ENCODE measurements around the gene PRDX2. TPM values are rescaled to one million over a fixed set of nuclear protein-coding genes. Genes with fewer than 3 reads are reported as not detected.

The PRDX2 gene
- total and polyA plus RNA-seq, 2 donors (not counting 3 experiments of a cell fraction or from before 2014, with no cell fraction given), result 247 to 492 TPM

- dilution Hi-C loops (cut with MboI; ENCODE audit: extremely low pct_ligation_motif_present, low sequenced_read_pairs) (no loop called here), intact Hi-C loops (cut with micrococcal nuclease) (no loop called here)
- Histone ChIP-seq H3K27ac (ENCODE audit: insufficient read depth, low read depth, low read length) (no peak overlapping the region), H3K9ac (replicated peaks; ENCODE audit: extremely low read depth, insufficient read depth, low read length) (no peak overlapping the region), H2AFZ (ENCODE audit: low read depth, low read length) (no peak overlapping the region), H3K36me3 (ENCODE audit: control insufficient read depth in 2 of 2, extremely low read depth in 1 of 2, insufficient read depth in 2 of 2, low read length in 2 of 2) (no peaks in the 10 kb centered on the region), H3K4me2 (ENCODE audit: insufficient read depth, low read length) (no peak overlapping the region), H3K9me3 (replicated peaks; ENCODE audit: control insufficient read depth, insufficient read depth, low read length) (no peaks in the 10 kb centered on the region), H3K79me2 (ENCODE audit: control insufficient read depth, insufficient read depth, low read length) (no peaks in the 10 kb centered on the region), H4K20me1 (replicated peaks; ENCODE audit: control insufficient read depth, extremely low read depth, insufficient read depth, low read length) (no peaks in the 10 kb centered on the region), H3K27me3 (ENCODE audit: control insufficient read depth in 2 of 2, insufficient read depth in 2 of 2, low read length in 2 of 2) (peaks cover 44 to 56% of the 10 kb centered on the region in 2 experiments), H3K4me3 (replicated peaks in 1 of 3; ENCODE audit: insufficient read depth in 1 of 3, low read depth in 1 of 3, low read length in 3 of 3) (peak overlapping the region in 1 of 3 experiments; percentile 22), H3K4me1 (ENCODE audit: control insufficient read depth, extremely low read depth, insufficient read depth, low read length) (no peaks in the 10 kb centered on the region), H3K9me1 (replicated peaks; ENCODE audit: control insufficient read depth, extremely low read depth, insufficient read depth, low read length) (no peaks in the 10 kb centered on the region)
- TF ChIP-seq POLR2AphosphoS5 (IDR thresholded peaks at IDR 0.05; ENCODE audit: insufficient read depth, low read depth, low read length), result no peak
- TF ChIP-seq JUN (IDR thresholded peaks at IDR 0.05; ENCODE audit: borderline replicate concordance, insufficient read depth, insufficient read length, low read depth), result no peak
- no peak for TF ChIP-seq FOS (IDR thresholded peaks at IDR 0.05; ENCODE audit: borderline replicate concordance, insufficient read depth, low read length)
- TF ChIP-seq POLR2A (IDR thresholded peaks at IDR 0.05; ENCODE audit: low read depth, low read length), result no peak
- TF ChIP-seq GATA2 (IDR thresholded peaks at IDR 0.05; ENCODE audit: insufficient read depth, insufficient read length, low read depth, low read length), result no peak
- TF ChIP-seq MAX (IDR thresholded peaks at IDR 0.05; ENCODE audit: insufficient read depth, insufficient read length), result no peak
- no peak for TF ChIP-seq MYC (IDR thresholded peaks at IDR 0.05; ENCODE audit: low read depth, low read length)
- no peak for TF ChIP-seq EZH2 (IDR thresholded peaks at IDR 0.05; ENCODE audit: borderline replicate concordance, low read depth, low read length, severe bottlenecking)
- TF ChIP-seq CTCF (IDR thresholded peaks at IDR 0.05; ENCODE audit: extremely low read depth in 1 of 2, insufficient read depth in 1 of 2, low read depth in 1 of 2, low read length in 2 of 2), result no peak
- CTCF ChIA-PET, result interaction anchor here (1.0 to 1.8 kb wide), 5 partner anchors 10 to 68 kb away, joined by 3 to 5 read pairs (median 4); no protein-coding TSS in a partner anchor
- no TSS peak for BruUV-seq (replicated peaks)
- FAIRE-seq (no peak), DNase-seq (ENCODE audit: low read depth, low spot score) (no peak)
- POLR2A ChIA-PET, result no interaction called here
These were observed 32.4 kb upstream of the PRDX2 start for GRCh38 chr19:12833738-12834565.

Measured in endothelial cell of umbilical vein (primary cell).